ENCODE results near the gene LRRC4C. TPM values are rescaled to one million over a fixed set of nuclear protein-coding genes. Genes with fewer than 3 reads are reported as not detected.

Gene LRRC4C
- total RNA-seq, 6 donors from 2014 or later = 0.37 to 1.2 (median 1.0) TPM; not detected in 2

DNA sequence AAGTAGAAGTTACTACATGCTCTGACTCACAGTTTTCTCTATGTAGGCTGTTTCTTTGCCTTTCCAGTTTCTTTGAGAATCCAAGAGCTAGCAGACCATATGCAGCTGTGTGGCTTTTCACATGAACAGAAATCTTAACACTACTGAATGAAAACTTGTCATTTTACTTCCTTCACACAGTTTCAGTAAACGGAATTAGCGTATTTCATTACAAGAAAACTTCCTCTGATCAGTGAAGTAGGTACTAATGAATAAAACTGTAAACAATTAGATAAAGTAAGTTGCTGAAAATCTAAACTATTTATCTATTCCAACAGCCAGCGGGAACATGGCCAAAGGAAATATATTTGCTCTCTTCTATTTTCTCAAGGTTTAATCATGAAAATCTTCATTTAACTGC lies 953.2 kb downstream of the LRRC4C start:
- H3K9me3 ChIP-seq = peaks cover 0 to 3% (median 0%) of the 10 kb centered on the region in 4 donors
- H3K4me1 ChIP-seq = no peaks in the 10 kb centered on the region
- DNase-seq = no peak
- no peak overlapping the region for H3K27ac ChIP-seq
- no peaks in the 10 kb centered on the region for H3K36me3 ChIP-seq
- TF ChIP-seq, protein P1, sequence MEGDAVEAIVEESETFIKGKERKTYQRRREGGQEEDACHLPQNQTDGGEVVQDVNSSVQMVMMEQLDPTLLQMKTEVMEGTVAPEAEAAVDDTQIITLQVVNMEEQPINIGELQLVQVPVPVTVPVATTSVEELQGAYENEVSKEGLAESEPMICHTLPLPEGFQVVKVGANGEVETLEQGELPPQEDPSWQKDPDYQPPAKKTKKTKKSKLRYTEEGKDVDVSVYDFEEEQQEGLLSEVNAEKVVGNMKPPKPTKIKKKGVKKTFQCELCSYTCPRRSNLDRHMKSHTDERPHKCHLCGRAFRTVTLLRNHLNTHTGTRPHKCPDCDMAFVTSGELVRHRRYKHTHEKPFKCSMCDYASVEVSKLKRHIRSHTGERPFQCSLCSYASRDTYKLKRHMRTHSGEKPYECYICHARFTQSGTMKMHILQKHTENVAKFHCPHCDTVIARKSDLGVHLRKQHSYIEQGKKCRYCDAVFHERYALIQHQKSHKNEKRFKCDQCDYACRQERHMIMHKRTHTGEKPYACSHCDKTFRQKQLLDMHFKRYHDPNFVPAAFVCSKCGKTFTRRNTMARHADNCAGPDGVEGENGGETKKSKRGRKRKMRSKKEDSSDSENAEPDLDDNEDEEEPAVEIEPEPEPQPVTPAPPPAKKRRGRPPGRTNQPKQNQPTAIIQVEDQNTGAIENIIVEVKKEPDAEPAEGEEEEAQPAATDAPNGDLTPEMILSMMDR (IDR thresholded peaks at IDR 0.05) = no peak
- no peak for TF ChIP-seq POLR2A (IDR thresholded peaks at IDR 0.05)
- no peaks in the 10 kb centered on the region for H3K27me3 ChIP-seq
- H3K4me3 ChIP-seq = no peak overlapping the region
- no peak for ATAC-seq (ENCODE audit: low FRiP score in 2 of 2)
- WGBS, 2 donors = 66 to 83% methylated on average over 3 of the region's 3 CpGs

DNA sequence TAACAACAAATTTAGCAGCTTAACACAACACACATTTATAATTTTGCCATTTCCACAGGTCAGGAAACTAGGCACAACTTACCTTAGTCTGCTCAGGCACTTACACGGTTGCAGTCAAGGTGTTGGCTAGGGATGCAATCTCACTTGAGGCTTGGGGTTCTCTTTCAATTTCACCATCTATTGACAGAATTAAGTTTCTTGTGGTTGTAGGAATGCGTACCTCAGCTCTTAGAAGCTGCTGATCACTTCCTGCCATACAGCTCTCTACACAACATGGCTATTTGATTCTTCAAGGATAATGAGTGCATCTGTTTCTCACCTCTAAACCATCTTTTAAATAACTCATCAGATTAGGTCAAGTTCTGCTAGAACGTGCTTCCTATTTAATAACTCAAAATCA lies 968.1 kb downstream of the LRRC4C start:
- H3K36me3 ChIP-seq = no peaks in the 10 kb centered on the region
- no peaks in the 10 kb centered on the region for H3K27me3 ChIP-seq
- H3K4me3 ChIP-seq = no peak overlapping the region
- DNase-seq (no peak), ATAC-seq (ENCODE audit: low FRiP score in 2 of 2) (no peak)
- no peak overlapping the region for H3K27ac ChIP-seq
- no peaks in the 10 kb centered on the region for H3K9me3 ChIP-seq
- H3K4me1 ChIP-seq = no peaks in the 10 kb centered on the region
- WGBS, 2 donors = 82% methylated on average over 3 of the region's 3 CpGs
- TF ChIP-seq, protein P1 (IDR thresholded peaks at IDR 0.05) = no peak
- no peak for TF ChIP-seq EP300 (IDR thresholded peaks at IDR 0.05)
- no peak for TF ChIP-seq POLR2A (IDR thresholded peaks at IDR 0.05)
- no peak for TF ChIP-seq POLR2AphosphoS5 (IDR thresholded peaks at IDR 0.05)

DNA sequence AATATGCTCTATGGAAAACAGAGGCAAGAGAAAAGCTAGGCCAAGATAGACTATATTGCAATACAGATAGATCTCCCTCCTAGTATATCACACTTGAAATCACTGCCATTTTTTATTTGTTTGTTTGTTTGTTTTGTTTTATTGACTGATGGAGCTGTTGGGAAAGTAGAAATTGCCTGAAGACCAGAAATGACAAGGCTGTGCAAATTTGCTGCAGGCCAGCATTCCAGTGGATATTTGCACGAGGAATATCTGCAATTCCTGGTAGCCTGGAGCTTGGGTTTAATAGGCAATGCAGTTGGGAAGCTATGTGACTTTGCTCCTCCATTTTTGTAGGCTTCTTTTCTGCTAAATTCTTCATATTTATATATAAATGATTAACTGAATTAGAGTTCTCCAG lies 991.7 kb downstream of the LRRC4C start:
- DNase-seq (no peak), ATAC-seq (ENCODE audit: low FRiP score in 2 of 2) (no peak)
- no peaks in the 10 kb centered on the region for H3K27me3 ChIP-seq
- no peaks in the 10 kb centered on the region for H3K36me3 ChIP-seq
- H3K4me3 ChIP-seq = no peak overlapping the region
- H3K9me3 ChIP-seq = no peaks in the 10 kb centered on the region
- no peaks in the 10 kb centered on the region for H3K4me1 ChIP-seq
- 59 to 64% methylated on average over 1 of the region's 1 CpG for WGBS, 2 donors
- no peak overlapping the region for H3K27ac ChIP-seq
- TF ChIP-seq EP300 (IDR thresholded peaks at IDR 0.05) (no peak), POLR2AphosphoS5 (IDR thresholded peaks at IDR 0.05) (no peak), POLR2A (IDR thresholded peaks at IDR 0.05) (no peak)
- TF ChIP-seq, protein P1 (IDR thresholded peaks at IDR 0.05) = no peak

DNA sequence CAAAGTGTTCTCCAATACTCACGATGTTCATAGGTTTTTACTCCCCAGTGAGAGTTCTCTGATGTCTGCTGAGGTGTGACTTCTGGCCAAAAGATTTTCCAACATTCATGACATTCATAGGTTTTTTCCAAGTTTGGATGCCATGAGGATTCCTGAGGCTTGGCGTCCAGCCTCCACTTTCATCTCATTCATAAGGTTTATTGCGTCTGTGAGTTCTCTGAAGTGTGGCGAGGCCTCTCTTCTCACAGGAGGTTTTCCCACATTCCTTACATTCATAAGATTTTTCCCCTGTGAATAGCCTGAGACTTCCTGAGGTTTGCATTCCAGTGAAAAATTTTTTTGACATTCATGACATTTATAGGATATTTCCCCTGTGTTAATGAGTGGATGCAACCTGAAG lies 1014.1 kb downstream of the LRRC4C start:
- TF ChIP-seq POLR2AphosphoS5 (IDR thresholded peaks at IDR 0.05) (no peak), POLR2A (IDR thresholded peaks at IDR 0.05) (no peak), EP300 (IDR thresholded peaks at IDR 0.05) (no peak)
- TF ChIP-seq, protein P1 (IDR thresholded peaks at IDR 0.05) = no peak
- Histone ChIP-seq H3K27me3 (no peaks in the 10 kb centered on the region), H3K4me3 (no peak overlapping the region), H3K9me3 (peaks cover 0 to 28% (median 7%) of the 10 kb centered on the region in 4 donors), H3K36me3 (no peaks in the 10 kb centered on the region), H3K27ac (no peak overlapping the region), H3K4me1 (no peaks in the 10 kb centered on the region)
- ATAC-seq (ENCODE audit: low FRiP score in 2 of 2) (no peak), DNase-seq (no peak)
- WGBS, 2 donors = 77 to 80% methylated on average over 4 of the region's 4 CpGs

DNA sequence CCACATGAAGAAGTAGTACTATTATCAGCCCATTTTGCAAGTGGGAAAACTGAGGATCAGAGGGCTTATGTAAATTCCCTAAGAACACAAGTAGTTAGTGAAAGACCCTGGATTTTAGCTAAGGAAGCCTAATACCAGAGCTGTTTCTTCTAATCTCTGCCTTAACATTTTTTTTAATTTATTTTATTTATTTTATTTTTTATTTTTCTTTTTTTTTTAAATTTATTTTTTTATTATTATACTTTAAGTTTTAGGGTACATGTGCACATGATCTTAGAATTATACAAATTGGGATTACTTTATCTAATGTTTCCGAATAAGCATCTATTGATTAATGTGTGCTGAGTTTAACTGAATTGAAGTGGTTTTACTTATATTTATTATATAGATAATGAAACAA lies 1015.3 kb downstream of the LRRC4C start:
- H3K27ac ChIP-seq = no peak overlapping the region
- no peak for ATAC-seq (ENCODE audit: low FRiP score in 2 of 2)
- WGBS, 2 donors = 85 to 94% methylated on average over 1 of the region's 1 CpG

More for the DNA sequence above, 1015.3 kb downstream of the LRRC4C start:
- Histone ChIP-seq H3K4me1 (no peaks in the 10 kb centered on the region), H3K36me3 (no peaks in the 10 kb centered on the region), H3K27me3 (no peaks in the 10 kb centered on the region), H3K4me3 (no peak overlapping the region), H3K9me3 (peaks cover 0 to 28% (median 7%) of the 10 kb centered on the region in 4 donors)
- TF ChIP-seq, protein P1 (IDR thresholded peaks at IDR 0.05) = no peak
- TF ChIP-seq POLR2AphosphoS5 (IDR thresholded peaks at IDR 0.05) = no peak
- TF ChIP-seq POLR2A (IDR thresholded peaks at IDR 0.05) = no peak
- TF ChIP-seq EP300 (IDR thresholded peaks at IDR 0.05) = no peak
- no peak for DNase-seq
